Measurements from ENCODE around the gene PDE7B.

DNA sequence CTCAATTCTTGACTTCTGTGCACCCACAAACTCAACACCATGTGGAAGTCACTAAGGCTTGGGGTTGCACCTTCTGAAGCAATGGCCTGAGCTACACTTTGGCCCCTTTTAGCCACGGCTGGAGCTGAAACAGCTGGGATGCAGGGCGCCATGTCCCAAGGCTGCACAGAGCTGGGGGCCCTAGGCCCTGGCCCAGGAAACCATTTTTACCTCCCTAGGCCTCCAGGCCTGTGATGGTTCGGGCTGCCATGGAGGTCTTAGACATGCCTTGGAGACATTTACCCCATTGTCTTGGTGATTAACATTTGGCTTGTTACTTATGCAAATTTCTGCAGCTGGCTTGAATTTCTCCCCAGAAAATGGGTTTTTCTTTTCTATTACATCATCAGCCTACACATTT lies 311.8 kb downstream of the PDE7B start:
- TF ChIP-seq CTCF (conservative IDR thresholded peaks at IDR 0.05; ENCODE audit: low read length) (no peak), EZH2phosphoT487 (IDR thresholded peaks at IDR 0.05; ENCODE audit: borderline replicate concordance) (no peak)
